PC-3 (cell line): ENCODE results near the gene DAAM1.

Source experiments
- EZH2 ChIP-seq: fragments of 300-600 bp; sonication (generic); IDR thresholded peaks from one replicate; pipeline ENCODE4 v1.6.1; 2017; ENCODE audit warnings: antibody characterized with exemption, mild to moderate bottlenecking, low read length; ENCODE audit not compliant: unreplicated experiment
- TF ChIP-seq, protein P1 (sequence below): fragments of 300-600 bp; sonication (generic); conservative IDR thresholded peaks from 2 replicates; pipeline ENCODE4 v1.5.1; 2017; ENCODE audit warnings: antibody characterized with exemption, low read depth, mild to moderate bottlenecking, low read length

GRCh38 chr14:59374048-59374447, 185.6 kb downstream of the DAAM1 start:
- TF ChIP-seq, protein P1, sequence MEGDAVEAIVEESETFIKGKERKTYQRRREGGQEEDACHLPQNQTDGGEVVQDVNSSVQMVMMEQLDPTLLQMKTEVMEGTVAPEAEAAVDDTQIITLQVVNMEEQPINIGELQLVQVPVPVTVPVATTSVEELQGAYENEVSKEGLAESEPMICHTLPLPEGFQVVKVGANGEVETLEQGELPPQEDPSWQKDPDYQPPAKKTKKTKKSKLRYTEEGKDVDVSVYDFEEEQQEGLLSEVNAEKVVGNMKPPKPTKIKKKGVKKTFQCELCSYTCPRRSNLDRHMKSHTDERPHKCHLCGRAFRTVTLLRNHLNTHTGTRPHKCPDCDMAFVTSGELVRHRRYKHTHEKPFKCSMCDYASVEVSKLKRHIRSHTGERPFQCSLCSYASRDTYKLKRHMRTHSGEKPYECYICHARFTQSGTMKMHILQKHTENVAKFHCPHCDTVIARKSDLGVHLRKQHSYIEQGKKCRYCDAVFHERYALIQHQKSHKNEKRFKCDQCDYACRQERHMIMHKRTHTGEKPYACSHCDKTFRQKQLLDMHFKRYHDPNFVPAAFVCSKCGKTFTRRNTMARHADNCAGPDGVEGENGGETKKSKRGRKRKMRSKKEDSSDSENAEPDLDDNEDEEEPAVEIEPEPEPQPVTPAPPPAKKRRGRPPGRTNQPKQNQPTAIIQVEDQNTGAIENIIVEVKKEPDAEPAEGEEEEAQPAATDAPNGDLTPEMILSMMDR = no peak
- TF ChIP-seq EZH2 = no peak
